ENCODE data around the gene TMEM170A. TPM values are rescaled to one million over a fixed set of nuclear protein-coding genes. Genes with fewer than 3 reads are reported as not detected.
"Not testable (repeated sequence)": the region's sequence is repeated elsewhere in the genome, so short reads cannot be mapped to it uniquely, and the experiment has no call there.

The TMEM170A gene
- total RNA-seq, 1 experiment from 2014 or later = 34.5 TPM

- H3K9me3 ChIP-seq (ENCODE audit: control insufficient read depth in 1 of 2, insufficient read depth in 1 of 2, low read depth in 1 of 2, low read length in 2 of 2); H3K36me3 ChIP-seq (ENCODE audit: control insufficient read depth in 1 of 2, insufficient read depth in 2 of 2, low read length in 2 of 2); POLR2A ChIA-PET; RAD21 ChIA-PET (ENCODE audit: low non-redundant PET in 1 of 2, low total read pairs in 2 of 2, uncharacterized antibody in 2 of 2, unreplicated experiment in 2 of 2); CTCF ChIA-PET; H3K4me3 ChIP-seq (replicated peaks in 1 of 2; ENCODE audit: low read depth in 1 of 2, low read length in 2 of 2); H3K4me1 ChIP-seq (ENCODE audit: control insufficient read depth in 1 of 2, insufficient read depth in 2 of 2, low read length in 2 of 2); ATAC-seq; DNase-seq (ENCODE audit: low read depth, low spot score); H4K20me1 ChIP-seq (ENCODE audit: insufficient read depth); H3K27ac ChIP-seq (ENCODE audit: low read depth, low read length); H3K9me2 ChIP-seq (ENCODE audit: insufficient read depth); H2AFZ ChIP-seq (ENCODE audit: low read depth, low read length, poor library complexity, severe bottlenecking); intact Hi-C loops (cut with micrococcal nuclease); H3K27me3 ChIP-seq (ENCODE audit: insufficient read depth, low read length); H3K9ac ChIP-seq (ENCODE audit: low read length); BruUV-seq (replicated peaks); H3K4me2 ChIP-seq (ENCODE audit: low read length): not testable (repeated sequence)
- H3K79me2 ChIP-seq (ENCODE audit: insufficient read depth, low read length) = peaks cover 93% of the 10 kb centered on the region
These were observed 8.0 kb downstream of the TMEM170A start for GRCh38 chr16:75456486-75456885.

DNA sequence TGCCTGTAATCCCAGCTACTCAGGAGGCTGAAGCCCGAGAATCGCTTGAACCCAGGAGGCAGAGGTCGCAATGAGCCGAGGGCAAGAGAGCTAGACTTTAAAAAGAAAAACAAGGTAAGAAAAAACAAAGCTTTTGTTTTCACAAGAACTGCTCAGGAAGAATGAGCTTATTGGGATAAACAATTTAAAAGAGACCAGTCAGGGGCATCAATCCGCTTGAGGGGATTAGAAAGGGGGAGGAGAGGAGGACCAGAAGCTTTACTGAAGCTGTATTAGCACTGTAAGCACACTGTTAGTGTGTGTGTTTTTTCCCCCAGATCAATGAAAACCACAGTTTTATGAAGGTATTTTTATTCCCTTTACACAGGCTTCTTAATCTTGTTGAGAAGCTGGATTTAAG lies 8.8 kb downstream of the TMEM170A start:
- H3K27me3 ChIP-seq (ENCODE audit: insufficient read depth, low read length) = no peaks in the 10 kb centered on the region
- ATAC-seq (no peak), DNase-seq (ENCODE audit: low read depth, low spot score) (no peak)
- no peaks in the 10 kb centered on the region for H4K20me1 ChIP-seq (ENCODE audit: insufficient read depth)
- H3K79me2 ChIP-seq (ENCODE audit: insufficient read depth, low read length) = peaks cover 89% of the 10 kb centered on the region
- BruUV-seq (replicated peaks) = no TSS peak
- ChIA-PET RAD21 (ENCODE audit: low non-redundant PET in 1 of 2, low total read pairs in 2 of 2, uncharacterized antibody in 2 of 2, unreplicated experiment in 2 of 2) (no interaction called here), CTCF (no interaction called here), POLR2A (no interaction called here)
- intact Hi-C loops (cut with micrococcal nuclease) = no loop called here
- H3K27ac ChIP-seq (ENCODE audit: low read depth, low read length) = no peak overlapping the region
- no peaks in the 10 kb centered on the region for H3K9me2 ChIP-seq (ENCODE audit: insufficient read depth)
- H3K36me3 ChIP-seq (ENCODE audit: control insufficient read depth in 1 of 2, insufficient read depth in 2 of 2, low read length in 2 of 2) = peaks cover 0 to 4% of the 10 kb centered on the region in 2 experiments; a peak in 1 of 4 replicates
- H3K4me1 ChIP-seq (ENCODE audit: control insufficient read depth in 1 of 2, insufficient read depth in 2 of 2, low read length in 2 of 2) = no peaks in the 10 kb centered on the region
- no peak overlapping the region for H2AFZ ChIP-seq (ENCODE audit: low read depth, low read length, poor library complexity, severe bottlenecking)
- H3K4me2 ChIP-seq (ENCODE audit: low read length) = no peak overlapping the region
- no peak for TF ChIP-seq REST (IDR thresholded peaks at IDR 0.05; ENCODE audit: low read depth)
- TF ChIP-seq FOSL1 (IDR thresholded peaks at IDR 0.05; ENCODE audit: low read depth) = no peak
- no peak for TF ChIP-seq TCF7L2 (IDR thresholded peaks at IDR 0.05; ENCODE audit: borderline replicate concordance, extremely low read depth, insufficient read depth, insufficient read length)
- no peak for TF ChIP-seq ZFX (IDR thresholded peaks at IDR 0.05)
- TF ChIP-seq POLR2A (IDR thresholded peaks at IDR 0.05; ENCODE audit: borderline replicate concordance, extremely low read depth, insufficient read depth, insufficient read length) = no peak
- no peak for TF ChIP-seq ELF1 (IDR thresholded peaks at IDR 0.05; ENCODE audit: borderline replicate concordance, low read depth)
- H3K9ac ChIP-seq (ENCODE audit: low read length) = no peak overlapping the region
- no peaks in the 10 kb centered on the region for H3K9me3 ChIP-seq (ENCODE audit: control insufficient read depth in 1 of 2, insufficient read depth in 1 of 2, low read depth in 1 of 2, low read length in 2 of 2)
- no peak overlapping the region for H3K4me3 ChIP-seq (replicated peaks in 1 of 2; ENCODE audit: low read depth in 1 of 2, low read length in 2 of 2)

Data from HCT116 (cell line).